Activated CD4-positive, alpha-beta T cell treated with anti-CD3 and anti-CD28 coated beads, Interleukin-2, Interleukin-4, amounts not matched to agents 100 ng/mL and 50 ng/mL, durations not matched to agents 16 hours and 8 hours (primary cell): ENCODE results near the gene C11orf42.

ENCODE experiments used
- DNase-seq: peaks from one replicate; pipeline ENCODE4 v3.0.0-alpha.2; 2020; ENCODE audit warnings: low spot score

The C11orf42 gene

GRCh38 chr11:6258141-6258540, 52.8 kb downstream of the C11orf42 start:
- no peak for DNase-seq

GRCh38 chr11:6258571-6259081, 53.3 kb downstream of the C11orf42 start:
- DNase-seq, result no peak

- no peak for DNase-seq
These were observed 54.9 kb downstream of the C11orf42 start for GRCh38 chr11:6260207-6260726.
